Smooth muscle cell (in vitro differentiated cells): ENCODE data around the gene MAF. TPM values are rescaled to one million over a fixed set of nuclear protein-coding genes. Genes with fewer than 3 reads are reported as not detected.
A peak's percentile ranks its signal among the peaks of the same experiment; 100 is the strongest.

Source experiments
- DNase-seq: peaks from one replicate; lab custom pipeline; 2025; ENCODE audit not compliant: unreplicated experiment; lab: John Stamatoyannopoulos, UW
- H2AFZ ChIP-seq: fragments of 200-600 bp; sonication (generic); 2 replicates; pipeline ENCODE4 v1.6.0; 2016; ENCODE audit warnings: antibody characterized with exemption, low read depth, mild to moderate bottlenecking
- H3F3A ChIP-seq: fragments of 200-600 bp; sonication (generic); 2 replicates; pipeline ENCODE4 v1.6.0; 2017; ENCODE audit warnings: antibody characterized with exemption, low read depth
- H3K27ac ChIP-seq: fragments of 200-600 bp; sonication (generic); 2 replicates; pipeline ENCODE4 v1.5.1; 2016; ENCODE audit warnings: low read depth, mild to moderate bottlenecking
- H3K27me3 ChIP-seq: fragments of 200-600 bp; sonication (generic); 2 replicates; pipeline ENCODE4 v1.6.1; 2016; ENCODE audit warnings: low read depth, mild to moderate bottlenecking
- H3K36me3 ChIP-seq: fragments of 200-600 bp; sonication (generic); 2 replicates; pipeline ENCODE4 v1.5.1; 2016; ENCODE audit warnings: low read depth
- H3K4me1 ChIP-seq: fragments of 200-600 bp; sonication (generic); 2 replicates; pipeline ENCODE4 v1.5.1; 2016; ENCODE audit warnings: low read depth
- H3K4me2 ChIP-seq: fragments of 200-600 bp; sonication (generic); 2 replicates; pipeline ENCODE4 v1.6.0; 2016; ENCODE audit warnings: mild to moderate bottlenecking
- H3K4me3 ChIP-seq: fragments of 200-600 bp; sonication (generic); 2 replicates; pipeline ENCODE4 v1.5.1; 2016; ENCODE audit warnings: mild to moderate bottlenecking
- H3K79me2 ChIP-seq: fragments of 200-600 bp; sonication (generic); 2 replicates; pipeline ENCODE4 v1.6.0; 2016; ENCODE audit warnings: low read depth, mild to moderate bottlenecking
- H3K9ac ChIP-seq: fragments of 200-600 bp; sonication (generic); 2 replicates; pipeline ENCODE4 v1.6.0; 2016; ENCODE audit warnings: low read depth
- H3K9me3 ChIP-seq: fragments of 200-600 bp; sonication (generic); replicated peaks from 2 replicates; pipeline ENCODE4 v1.5.1; 2016; ENCODE audit warnings: low read depth
- H4K20me1 ChIP-seq: fragments of 200-600 bp; sonication (generic); 2 replicates; pipeline ENCODE4 v1.6.0; 2016; ENCODE audit warnings: low read depth
- WGBS: methylation state at CpG from one replicate; pipeline ENCODE4 v1.1.7; 2016; ENCODE audit warnings: low lambda C conversion rate; 5-methylcytosine and 5-hydroxymethylcytosine counted together
- polyA plus RNA-seq: library from polyadenylated mRNA; unstranded; fragments of >200 nt; fragmentation: Nextera tagmentation; extraction: Ambion mirVana; gene quantifications from 2 replicates; pipeline ENCODE4 v1.2.1, GENCODE V29; 2016
- total RNA-seq: library from RNA; depleted of rRNA; stranded (reverse); fragments of >200 nt; gene quantifications from 2 replicates; pipeline ENCODE4 v1.2.3, GENCODE V29; 2014
- TF ChIP-seq, protein P1 (sequence below): fragments of 200-600 bp; sonication (generic); IDR thresholded peaks from 2 replicates; pipeline ENCODE4 v1.5.1; 2017; ENCODE audit warnings: borderline replicate concordance, mild to moderate bottlenecking, antibody characterized with exemption; ENCODE audit not compliant: insufficient read depth, poor library complexity, severe bottlenecking

Gene MAF
- total and polyA plus RNA-seq, 2 experiments from 2014 or later, result 19.1 to 54.9 TPM

- H3K36me3 ChIP-seq, result no peaks in the 10 kb centered on the region
- 73% methylated on average over 4 of the region's 4 CpGs for WGBS
- DNase-seq, result no peak
- H3K9ac ChIP-seq, result no peak overlapping the region
- H3K9me3 ChIP-seq, result no peaks in the 10 kb centered on the region
- H3K4me3 ChIP-seq, result no peak overlapping the region
- no peak overlapping the region for H3K4me2 ChIP-seq
- H3K27ac ChIP-seq, result no peak overlapping the region
- H2AFZ ChIP-seq, result no peak overlapping the region
- H3K4me1 ChIP-seq, result peaks cover 34% of the 10 kb centered on the region
- H4K20me1 ChIP-seq, result peaks cover 45% of the 10 kb centered on the region
- TF ChIP-seq, protein P1, sequence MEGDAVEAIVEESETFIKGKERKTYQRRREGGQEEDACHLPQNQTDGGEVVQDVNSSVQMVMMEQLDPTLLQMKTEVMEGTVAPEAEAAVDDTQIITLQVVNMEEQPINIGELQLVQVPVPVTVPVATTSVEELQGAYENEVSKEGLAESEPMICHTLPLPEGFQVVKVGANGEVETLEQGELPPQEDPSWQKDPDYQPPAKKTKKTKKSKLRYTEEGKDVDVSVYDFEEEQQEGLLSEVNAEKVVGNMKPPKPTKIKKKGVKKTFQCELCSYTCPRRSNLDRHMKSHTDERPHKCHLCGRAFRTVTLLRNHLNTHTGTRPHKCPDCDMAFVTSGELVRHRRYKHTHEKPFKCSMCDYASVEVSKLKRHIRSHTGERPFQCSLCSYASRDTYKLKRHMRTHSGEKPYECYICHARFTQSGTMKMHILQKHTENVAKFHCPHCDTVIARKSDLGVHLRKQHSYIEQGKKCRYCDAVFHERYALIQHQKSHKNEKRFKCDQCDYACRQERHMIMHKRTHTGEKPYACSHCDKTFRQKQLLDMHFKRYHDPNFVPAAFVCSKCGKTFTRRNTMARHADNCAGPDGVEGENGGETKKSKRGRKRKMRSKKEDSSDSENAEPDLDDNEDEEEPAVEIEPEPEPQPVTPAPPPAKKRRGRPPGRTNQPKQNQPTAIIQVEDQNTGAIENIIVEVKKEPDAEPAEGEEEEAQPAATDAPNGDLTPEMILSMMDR, result no peak
- H3K27me3 ChIP-seq, result peaks cover 11% of the 10 kb centered on the region
- peaks cover 20% of the 10 kb centered on the region for H3F3A ChIP-seq
- H3K79me2 ChIP-seq, result peaks cover 26% of the 10 kb centered on the region
These were observed 8.4 kb downstream of the MAF start for GRCh38 chr16:79592186-79592585.

GRCh38 chr16:79589601-79590102, 10.9 kb downstream of the MAF start:
- H3K79me2 ChIP-seq, result peaks cover under 1% of the 10 kb centered on the region
- peaks cover 25% of the 10 kb centered on the region for H3K27me3 ChIP-seq
- H3K4me2 ChIP-seq, result peak overlapping the region; percentile 86
- peak overlapping the region; percentile 43 for H3K4me3 ChIP-seq
- H4K20me1 ChIP-seq, result peaks cover 19% of the 10 kb centered on the region
- no peak overlapping the region for H2AFZ ChIP-seq
- no peaks in the 10 kb centered on the region for H3K36me3 ChIP-seq
- peaks cover 11% of the 10 kb centered on the region for H3K4me1 ChIP-seq
- no peak overlapping the region for H3K27ac ChIP-seq
- TF ChIP-seq, protein P1, result no peak
- H3F3A ChIP-seq, result peaks cover 7% of the 10 kb centered on the region
- DNase-seq, result no peak
- WGBS, result 25% methylated on average over 33 of the region's 43 CpGs
- no peak overlapping the region for H3K9ac ChIP-seq
- H3K9me3 ChIP-seq, result no peaks in the 10 kb centered on the region

DNA sequence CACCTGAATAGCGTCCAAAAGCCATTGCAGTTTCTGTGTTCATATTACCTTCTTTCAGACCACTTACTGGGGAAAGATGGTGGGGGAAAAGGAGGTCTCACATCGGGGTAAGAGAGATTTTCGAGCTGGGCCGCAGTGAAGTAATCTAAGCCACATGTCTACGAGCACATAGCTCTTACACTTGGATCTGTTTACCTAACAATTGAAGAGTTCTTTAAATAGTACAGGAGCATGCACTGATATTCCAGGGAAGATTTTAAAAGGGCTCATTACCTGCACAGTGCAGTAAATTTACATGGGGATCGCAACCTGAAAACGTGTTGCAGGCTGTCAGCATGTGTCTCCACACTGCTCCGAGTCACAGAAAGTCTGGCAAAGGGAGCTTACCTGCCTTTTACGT, 12.6 kb downstream of the MAF start:
- Histone ChIP-seq H3K27ac (no peak overlapping the region), H3K79me2 (no peaks in the 10 kb centered on the region), H4K20me1 (peaks cover 3% of the 10 kb centered on the region), H2AFZ (no peak overlapping the region), H3F3A (no peaks in the 10 kb centered on the region), H3K36me3 (no peaks in the 10 kb centered on the region), H3K9ac (no peak overlapping the region), H3K9me3 (no peaks in the 10 kb centered on the region), H3K4me3 (no peak overlapping the region), H3K4me1 (peaks cover 10% of the 10 kb centered on the region), H3K27me3 (peaks cover 42% of the 10 kb centered on the region), H3K4me2 (no peak overlapping the region)
- TF ChIP-seq, protein P1, result no peak
- 87% methylated on average over 9 of the region's 9 CpGs for WGBS
- DNase-seq, result no peak

DNA sequence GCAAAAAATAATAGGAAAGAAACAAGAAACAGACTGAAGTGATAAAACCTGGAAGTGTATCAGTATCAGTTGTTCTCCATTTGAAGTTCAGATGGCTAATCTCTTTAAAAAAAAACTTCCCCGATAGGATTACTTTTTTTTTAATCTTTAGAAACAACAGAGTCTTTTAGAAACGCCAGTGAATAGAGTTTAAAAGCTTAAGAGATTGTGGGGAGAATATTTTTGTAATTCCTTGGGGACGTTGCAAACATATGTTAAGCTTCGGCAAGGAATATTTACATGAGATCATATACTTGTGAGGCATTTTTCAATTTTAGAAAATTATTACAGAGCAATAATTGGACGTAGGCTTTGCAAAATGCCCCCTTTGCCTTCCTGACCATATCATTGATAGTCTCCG, 13.2 kb downstream of the MAF start:
- H3K4me1 ChIP-seq, result peaks cover 6% of the 10 kb centered on the region
- 53% methylated on average over 6 of the region's 6 CpGs for WGBS
- no peaks in the 10 kb centered on the region for H3K79me2 ChIP-seq
- no peak overlapping the region for H3K27ac ChIP-seq
- H3K4me2 ChIP-seq, result no peak overlapping the region
- TF ChIP-seq, protein P1, result no peak
- H2AFZ ChIP-seq, result no peak overlapping the region
- H3K9ac ChIP-seq, result no peak overlapping the region
- no peak for DNase-seq
- no peaks in the 10 kb centered on the region for H3K9me3 ChIP-seq
- H4K20me1 ChIP-seq, result no peaks in the 10 kb centered on the region
- peaks cover 47% of the 10 kb centered on the region for H3K27me3 ChIP-seq
- H3F3A ChIP-seq, result no peaks in the 10 kb centered on the region
- H3K36me3 ChIP-seq, result no peaks in the 10 kb centered on the region
- H3K4me3 ChIP-seq, result no peak overlapping the region
